Measurements from ENCODE around the gene FAM50B.

DNA sequence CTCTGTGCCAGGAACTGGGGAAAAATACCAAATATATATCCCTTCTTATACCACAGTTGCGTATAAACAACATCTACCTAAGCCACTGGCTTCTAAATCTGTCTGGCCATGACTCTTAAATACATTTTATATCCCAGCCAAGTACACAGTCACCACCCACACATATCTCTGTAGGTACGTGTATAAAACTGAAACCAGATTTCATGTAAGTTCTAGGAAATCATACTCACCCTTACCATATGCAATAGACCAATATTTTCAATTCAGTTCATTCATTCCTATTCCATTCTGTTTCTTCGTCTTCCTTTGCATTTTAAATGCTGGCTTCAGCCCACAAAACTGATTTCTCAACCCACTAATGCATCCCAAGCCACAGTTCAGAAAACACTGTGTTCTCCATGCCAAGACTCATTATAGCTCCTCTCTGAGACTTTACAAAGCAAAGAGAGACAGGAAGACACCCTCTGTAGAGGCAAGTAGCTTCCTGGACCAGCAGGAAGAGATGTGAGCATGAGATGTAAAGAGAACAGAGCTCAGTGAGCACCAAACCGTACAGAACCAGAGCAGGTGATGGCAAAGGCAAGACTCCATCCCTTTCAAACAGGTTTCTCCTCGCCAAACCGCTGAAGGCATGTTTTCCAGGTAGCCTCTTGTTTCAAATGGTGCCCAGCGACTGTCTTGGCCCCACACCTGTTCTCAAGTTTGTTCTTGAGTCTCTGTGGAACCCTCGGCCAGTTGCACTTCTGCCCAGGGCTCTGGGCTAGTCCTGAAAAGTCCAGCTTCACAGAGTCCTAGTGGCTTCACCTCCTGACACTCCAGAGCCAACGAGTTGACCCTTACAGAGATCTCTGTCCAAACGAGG lies 18.7 kb downstream of the FAM50B start:
- TF ChIP-seq, protein P1, sequence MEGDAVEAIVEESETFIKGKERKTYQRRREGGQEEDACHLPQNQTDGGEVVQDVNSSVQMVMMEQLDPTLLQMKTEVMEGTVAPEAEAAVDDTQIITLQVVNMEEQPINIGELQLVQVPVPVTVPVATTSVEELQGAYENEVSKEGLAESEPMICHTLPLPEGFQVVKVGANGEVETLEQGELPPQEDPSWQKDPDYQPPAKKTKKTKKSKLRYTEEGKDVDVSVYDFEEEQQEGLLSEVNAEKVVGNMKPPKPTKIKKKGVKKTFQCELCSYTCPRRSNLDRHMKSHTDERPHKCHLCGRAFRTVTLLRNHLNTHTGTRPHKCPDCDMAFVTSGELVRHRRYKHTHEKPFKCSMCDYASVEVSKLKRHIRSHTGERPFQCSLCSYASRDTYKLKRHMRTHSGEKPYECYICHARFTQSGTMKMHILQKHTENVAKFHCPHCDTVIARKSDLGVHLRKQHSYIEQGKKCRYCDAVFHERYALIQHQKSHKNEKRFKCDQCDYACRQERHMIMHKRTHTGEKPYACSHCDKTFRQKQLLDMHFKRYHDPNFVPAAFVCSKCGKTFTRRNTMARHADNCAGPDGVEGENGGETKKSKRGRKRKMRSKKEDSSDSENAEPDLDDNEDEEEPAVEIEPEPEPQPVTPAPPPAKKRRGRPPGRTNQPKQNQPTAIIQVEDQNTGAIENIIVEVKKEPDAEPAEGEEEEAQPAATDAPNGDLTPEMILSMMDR (IDR thresholded peaks at IDR 0.05), result no peak
- no peak for TF ChIP-seq POLR2A (IDR thresholded peaks at IDR 0.05)

Measured in uterus (tissue), 2 donors.